ENCODE results near the gene SPATA18.
"Not testable (repeated sequence)": the region's sequence is repeated elsewhere in the genome, so short reads cannot be mapped to it uniquely, and the experiment has no call there.

SPATA18 gene

DNA sequence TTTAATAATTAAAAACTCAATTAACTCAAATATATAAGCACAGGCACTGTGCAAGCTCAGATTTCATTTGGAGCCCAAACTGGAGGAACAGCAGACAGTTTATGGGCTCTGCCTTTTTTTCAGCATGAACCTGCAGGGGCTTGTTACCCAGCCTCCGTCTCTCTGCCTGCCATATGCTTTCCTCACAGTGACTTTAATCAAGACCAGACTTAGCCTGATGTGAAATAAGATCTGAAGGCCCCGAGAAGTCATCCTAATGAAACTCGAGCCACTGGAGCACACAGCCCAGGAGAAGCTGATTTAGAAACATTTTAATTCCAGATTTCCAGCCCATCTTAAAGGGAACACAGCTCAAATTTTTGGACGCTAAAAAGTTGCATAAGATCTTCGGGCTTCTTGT, 55.6 kb downstream of the SPATA18 start:
- no peak for DNase-seq (ENCODE audit: low spot score)

DNA sequence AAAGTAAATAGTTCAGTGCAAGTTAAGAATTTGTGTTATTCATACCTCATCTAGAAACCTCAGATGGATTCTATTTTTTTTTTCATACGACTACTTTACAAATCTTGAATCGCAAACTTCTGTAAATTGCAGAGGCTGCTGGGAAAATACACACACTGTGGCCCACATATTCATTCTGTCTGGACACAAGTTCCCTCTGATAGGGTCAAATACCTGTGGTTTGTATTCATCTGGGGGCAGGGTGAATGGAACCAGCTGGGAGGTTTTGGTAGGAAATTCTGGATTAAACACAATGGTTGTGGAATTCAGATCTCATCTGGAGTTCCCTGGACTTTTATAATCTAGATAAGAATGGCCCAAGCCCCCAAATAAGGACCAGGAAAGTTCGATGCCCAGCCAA, 56.2 kb downstream of the SPATA18 start:
- no peak for DNase-seq (ENCODE audit: low spot score)

GRCh38 chr4:52107745-52108144, 56.6 kb downstream of the SPATA18 start:
- DNase-seq (ENCODE audit: low spot score), result no peak

GRCh38 chr4:52110171-52110570, 59.1 kb downstream of the SPATA18 start:
- DNase-seq (ENCODE audit: low spot score), result no peak

DNA sequence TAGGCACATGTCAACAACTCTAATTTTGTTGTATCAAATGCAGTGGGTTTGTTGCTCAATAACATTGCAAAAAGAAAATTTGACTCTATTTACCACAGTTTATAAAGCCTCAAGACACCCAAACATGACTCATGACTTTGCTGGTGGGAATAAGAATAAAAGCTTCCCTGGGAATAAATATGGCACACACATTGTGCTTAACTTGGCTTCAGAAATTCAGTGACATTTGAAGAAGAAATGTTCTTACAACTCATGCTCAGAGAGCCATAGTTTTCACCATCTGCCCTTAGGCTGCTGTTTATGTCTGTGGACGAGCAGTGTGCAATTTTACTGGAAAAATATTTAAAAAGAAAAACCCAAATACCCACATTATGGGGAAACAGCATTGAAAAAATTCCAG, 60.9 kb downstream of the SPATA18 start:
- no peak for DNase-seq (ENCODE audit: low spot score)

- DNase-seq (ENCODE audit: low spot score), result no peak
Measured at GRCh38 chr4:52112411-52112810, 61.3 kb downstream of the SPATA18 start.

DNA sequence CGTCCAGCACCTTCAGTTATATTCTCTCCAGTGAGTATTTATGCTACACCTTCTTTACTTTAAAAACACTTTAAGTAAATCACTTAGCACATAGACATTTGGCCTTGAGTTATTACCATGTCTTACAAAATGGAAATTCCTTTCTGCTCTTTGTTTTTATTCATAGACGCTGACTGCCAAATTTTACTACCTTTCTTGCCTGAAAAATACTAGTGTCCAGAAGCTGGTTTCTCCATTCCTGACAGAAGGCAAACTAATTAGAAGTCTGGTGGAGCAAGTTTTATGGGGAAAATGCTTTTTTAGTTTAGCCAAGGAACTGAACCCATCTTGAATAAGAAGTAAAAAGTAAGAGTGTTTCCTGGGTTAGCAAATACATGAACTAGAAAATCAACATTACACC, 65.5 kb downstream of the SPATA18 start:
- DNase-seq (ENCODE audit: low spot score), result no peak

DNA sequence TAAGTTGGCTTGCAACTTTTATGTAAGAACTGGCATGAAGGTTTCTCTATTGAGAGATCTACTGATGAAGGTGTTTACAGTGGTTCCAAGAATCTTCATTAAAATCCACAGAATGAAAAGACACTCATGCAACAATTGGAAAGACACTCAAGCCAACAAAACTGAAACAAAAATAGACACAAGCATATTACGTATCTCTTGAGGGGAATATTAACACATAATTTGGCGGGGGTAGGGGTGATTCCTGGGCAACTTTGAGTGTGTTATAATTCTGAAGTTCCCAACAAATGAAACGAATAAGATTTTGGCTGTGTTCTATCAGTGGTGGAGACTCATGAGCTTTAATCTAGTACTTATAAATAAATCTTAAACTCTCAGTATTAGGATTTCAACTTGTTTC, 75.1 kb downstream of the SPATA18 start:
- DNase-seq (ENCODE audit: low spot score), result no peak

- no peak for DNase-seq (ENCODE audit: low spot score)
Measured at GRCh38 chr4:52126966-52127365, 75.9 kb downstream of the SPATA18 start.

- DNase-seq (ENCODE audit: low spot score), result no peak
Measured at GRCh38 chr4:52135171-52135570, 84.1 kb downstream of the SPATA18 start.

DNA sequence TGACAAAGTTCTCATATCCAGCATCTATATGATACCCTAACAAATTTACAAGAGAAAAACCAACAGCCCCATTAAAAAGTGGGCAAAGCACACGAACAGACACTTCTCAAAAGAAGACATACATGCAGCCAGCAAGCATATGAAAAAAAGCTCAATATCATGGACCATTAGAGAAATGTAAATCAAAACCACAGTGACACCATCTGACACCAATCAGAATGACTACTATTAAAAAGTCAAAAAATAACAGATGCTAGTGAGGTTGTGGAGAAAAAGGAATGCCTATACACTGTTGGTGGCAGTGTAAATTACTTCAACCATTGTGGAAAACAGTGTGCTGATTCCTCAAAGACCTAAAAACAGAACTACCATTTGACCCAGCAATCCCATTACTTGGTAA, 86.0 kb downstream of the SPATA18 start:
- DNase-seq (ENCODE audit: low spot score), result not testable (repeated sequence)

DNA sequence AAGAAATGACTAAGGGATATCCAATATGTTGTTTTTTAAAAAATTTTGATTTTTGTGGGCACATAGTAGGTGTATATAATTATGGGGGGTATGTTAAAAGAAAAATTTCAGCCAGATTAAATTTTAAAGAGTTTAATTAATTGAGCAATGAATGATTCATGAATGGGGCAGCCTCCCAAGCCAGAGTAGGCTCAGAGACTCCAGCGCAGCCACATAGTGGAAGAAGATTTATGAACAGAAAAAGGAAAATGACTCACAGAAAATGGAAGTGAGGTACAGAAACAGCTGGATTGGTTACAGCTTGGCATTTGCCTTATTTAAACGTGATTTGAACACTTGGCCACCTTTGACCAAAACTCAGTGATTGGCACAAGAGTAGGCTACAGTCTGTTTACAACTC, 91.7 kb downstream of the SPATA18 start:
- DNase-seq (ENCODE audit: low spot score), result no peak

DNA sequence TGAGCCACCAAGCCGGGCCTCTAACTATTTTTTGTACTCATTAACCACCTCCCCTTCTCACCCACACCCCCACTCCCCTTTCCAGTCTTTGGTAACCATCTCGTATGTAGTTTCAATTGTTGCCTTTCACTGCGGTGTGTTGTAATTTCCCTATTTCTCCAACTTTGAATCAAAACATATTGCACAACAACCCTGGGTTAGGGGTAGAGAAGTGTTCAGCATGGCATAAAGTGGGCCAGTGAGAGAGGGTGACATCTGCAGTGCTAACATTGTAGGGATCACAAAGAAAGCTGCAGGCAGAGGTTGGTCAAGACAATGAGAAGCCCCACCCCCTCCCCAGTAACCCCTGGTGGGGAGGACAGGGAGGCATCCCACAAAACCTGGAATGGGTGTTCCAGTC, 92.7 kb downstream of the SPATA18 start:
- DNase-seq (ENCODE audit: low spot score), result no peak

DNA sequence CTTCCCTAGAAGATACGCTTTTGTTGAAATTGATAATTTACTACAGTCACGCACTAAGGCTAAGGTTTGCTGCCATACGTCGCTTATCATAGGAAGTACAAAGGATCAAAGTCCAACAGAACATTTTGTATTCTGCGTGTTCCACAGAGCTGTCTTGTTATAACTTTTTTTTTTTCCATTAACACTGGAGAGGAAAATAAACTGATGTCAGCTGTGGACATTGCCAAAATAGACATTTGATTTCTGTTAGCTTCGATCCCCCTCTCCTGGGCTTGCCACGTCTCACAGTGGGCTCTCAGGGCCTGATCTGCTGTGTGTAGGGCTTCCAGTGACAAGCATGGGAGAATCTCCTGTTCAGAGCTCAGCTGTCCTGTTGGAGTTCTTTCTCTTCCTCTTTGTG, 93.3 kb downstream of the SPATA18 start:
- DNase-seq (ENCODE audit: low spot score), result no peak
